ENCODE data around the gene MBNL2. TPM values are rescaled to one million over a fixed set of nuclear protein-coding genes. Genes with fewer than 3 reads are reported as not detected.
A peak's percentile ranks its signal among the peaks of the same experiment; 100 is the strongest.

MBNL2 gene
- total RNA-seq, 1 donor from 2014 or later, result 16.9 TPM

GRCh38 chr13:97430296-97430695, 208.2 kb downstream of the MBNL2 start:
- TF ChIP-seq CTCF (conservative IDR thresholded peaks at IDR 0.05), result no peak
- Mint-ChIP-seq H3K27me3 (ENCODE audit: low read depth) (no peaks in the 10 kb centered on the region), H3K4me3 (no peak overlapping the region), H3K4me1 (peaks cover 37% of the 10 kb centered on the region), H3K36me3 (ENCODE audit: low read depth) (no peaks in the 10 kb centered on the region), H3K27ac (ENCODE audit: unreplicated experiment) (no peak overlapping the region), H3K9me3 (no peaks in the 10 kb centered on the region)
- DNase-seq (ENCODE audit: low read depth, low spot score), result no peak

GRCh38 chr13:97431171-97431764, 209.1 kb downstream of the MBNL2 start:
- H3K4me3 Mint-ChIP-seq, result peak overlapping the region; percentile 99
- no peak for DNase-seq (ENCODE audit: low read depth, low spot score)
- TF ChIP-seq CTCF (conservative IDR thresholded peaks at IDR 0.05), result no peak

GRCh38 chr13:97432232-97432916, 210.2 kb downstream of the MBNL2 start:
- no peaks in the 10 kb centered on the region for H3K27me3 Mint-ChIP-seq (ENCODE audit: low read depth)
- H3K36me3 Mint-ChIP-seq (ENCODE audit: low read depth), result no peaks in the 10 kb centered on the region
- no peak for DNase-seq (ENCODE audit: low read depth, low spot score)
- H3K4me1 Mint-ChIP-seq, result peaks cover 52% of the 10 kb centered on the region
- peak overlapping the region; percentile 99 for H3K4me3 Mint-ChIP-seq
- TF ChIP-seq CTCF (conservative IDR thresholded peaks at IDR 0.05), result no peak
- H3K27ac Mint-ChIP-seq (ENCODE audit: unreplicated experiment), result peak overlapping the region; percentile 96
- H3K9me3 Mint-ChIP-seq, result no peaks in the 10 kb centered on the region

More at GRCh38 chr13:97431171-97431764, 209.1 kb downstream of the MBNL2 start:
- no peaks in the 10 kb centered on the region for H3K36me3 Mint-ChIP-seq (ENCODE audit: low read depth)
- H3K9me3 Mint-ChIP-seq, result no peaks in the 10 kb centered on the region
- no peaks in the 10 kb centered on the region for H3K27me3 Mint-ChIP-seq (ENCODE audit: low read depth)
- H3K4me1 Mint-ChIP-seq, result peaks cover 46% of the 10 kb centered on the region
- H3K27ac Mint-ChIP-seq (ENCODE audit: unreplicated experiment), result no peak overlapping the region

- H3K27me3 Mint-ChIP-seq (ENCODE audit: low read depth), result no peaks in the 10 kb centered on the region
- H3K36me3 Mint-ChIP-seq (ENCODE audit: low read depth), result no peaks in the 10 kb centered on the region
- no peak for TF ChIP-seq CTCF (conservative IDR thresholded peaks at IDR 0.05)
- peaks cover 52% of the 10 kb centered on the region for H3K4me1 Mint-ChIP-seq
- no peaks in the 10 kb centered on the region for H3K9me3 Mint-ChIP-seq
- peak; percentile 99 for DNase-seq (ENCODE audit: low read depth, low spot score)
- peak overlapping the region; percentile 99 for H3K27ac Mint-ChIP-seq (ENCODE audit: unreplicated experiment)
- H3K4me3 Mint-ChIP-seq, result peak overlapping the region; percentile 99
These were observed 211.0 kb downstream of the MBNL2 start for GRCh38 chr13:97432917-97433726.

- no peaks in the 10 kb centered on the region for H3K9me3 Mint-ChIP-seq
- peak within 1 kb of the TSS; percentile 99 for H3K4me3 Mint-ChIP-seq
These were observed 211.7 kb downstream of the MBNL2 start, which contains the start of gene RAP2A for GRCh38 chr13:97433727-97434396. RAP2A (plus strand) TSS chr13:97434169; CDS start chr13:97434471, 302 bp downstream.

More at GRCh38 chr13:97433727-97434396, 211.7 kb downstream of the MBNL2 start, which contains the start of gene RAP2A:
- Mint-ChIP-seq H3K27me3 (ENCODE audit: low read depth) (no peaks in the 10 kb centered on the region), H3K36me3 (ENCODE audit: low read depth) (no peaks in the 10 kb centered on the region), H3K27ac (ENCODE audit: unreplicated experiment) (peak within 1 kb of the TSS; percentile 99), H3K4me1 (peaks cover 52% of the 10 kb centered on the region)
- DNase-seq (ENCODE audit: low read depth, low spot score), result peak; percentile 83
- TF ChIP-seq CTCF (conservative IDR thresholded peaks at IDR 0.05), result no peak

All from neural crest cell (in vitro differentiated cells).